Activated CD4-positive, alpha-beta T cell treated with anti-CD3 and anti-CD28 coated beads, Interleukin-2, amount 10 ng/mL, durations not matched to agents 24 days and 14 days (primary cell): ENCODE results near the gene AMMECR1. TPM values are rescaled to one million over a fixed set of nuclear protein-coding genes. Genes with fewer than 3 reads are reported as not detected.

Experiments
- DNase-seq: peaks from one replicate; pipeline ENCODE4 v3.0.0; 2022
- H3K27ac Mint-ChIP-seq: one replicate; pipeline ENCODE4 v1.8.0; 2022; ENCODE audit warnings: mild to moderate bottlenecking, mixed read lengths
- H3K27me3 Mint-ChIP-seq: one replicate; pipeline ENCODE4 v1.8.0; 2022; ENCODE audit warnings: mixed read lengths
- H3K36me3 Mint-ChIP-seq: one replicate; pipeline ENCODE4 v1.8.0; 2022; ENCODE audit warnings: low read depth, mild to moderate bottlenecking, mixed read lengths
- H3K4me1 Mint-ChIP-seq: one replicate; pipeline ENCODE4 v1.8.0; 2021; ENCODE audit warnings: mixed read lengths
- H3K4me3 Mint-ChIP-seq: one replicate; pipeline ENCODE4 v1.8.0; 2022; ENCODE audit warnings: mild to moderate bottlenecking, moderate library complexity, mixed read lengths
- H3K9me3 Mint-ChIP-seq: one replicate; pipeline ENCODE4 v1.8.0; 2021; ENCODE audit warnings: mixed read lengths
- intact Hi-C: fragments of 100-400 bp; cut with micrococcal nuclease; formaldehyde crosslinking; loops from one replicate; pipeline ENCODE4 v1.15.1; 2023
- total RNA-seq: library from RNA; stranded (reverse); gene quantifications from 2 replicates; pipeline ENCODE4 v1.2.3, GENCODE V29; 2022

The AMMECR1 gene
- total RNA-seq, 1 donor from 2014 or later = 12.2 TPM

GRCh38 chrX:110321081-110321480 is 3.2 kb upstream of the AMMECR1 start:
- Mint-ChIP-seq H3K4me1 (peaks cover 6% of the 10 kb centered on the region), H3K36me3 (no peaks in the 10 kb centered on the region), H3K4me3 (no peak overlapping the region), H3K9me3 (no peaks in the 10 kb centered on the region), H3K27me3 (peaks cover 13% of the 10 kb centered on the region), H3K27ac (no peak overlapping the region)
- no peak for DNase-seq
- intact Hi-C loops = no loop called here

DNA sequence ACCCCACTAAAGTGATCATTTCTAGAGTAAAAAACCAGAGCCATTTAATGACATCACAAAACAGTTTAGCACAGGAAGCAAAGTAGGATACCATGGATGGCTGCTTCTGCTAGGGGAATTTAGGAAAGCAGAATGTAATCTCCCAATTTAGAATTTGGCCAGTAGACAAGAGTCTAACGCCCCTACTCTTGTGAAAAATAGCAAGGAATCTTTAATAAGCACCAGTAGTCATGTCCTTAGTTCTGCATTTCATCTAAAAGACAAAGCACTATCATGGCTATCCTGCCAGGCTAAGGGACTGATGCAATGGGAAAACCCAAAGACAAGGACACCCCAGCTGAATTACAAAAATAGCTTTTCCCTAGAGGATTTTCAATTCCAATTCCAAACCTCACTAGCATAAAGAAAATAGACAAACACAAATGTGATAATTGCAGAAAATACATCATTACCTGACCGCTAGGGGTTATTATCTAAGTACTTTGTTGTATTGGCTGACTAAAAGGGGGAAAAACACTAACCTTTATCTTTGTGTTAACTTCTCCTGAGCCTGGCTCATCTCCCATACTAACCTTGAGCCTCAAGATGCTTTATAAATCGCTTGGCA is 2.6 kb upstream of the AMMECR1 start:
- Mint-ChIP-seq H3K4me3 (no peak overlapping the region), H3K27me3 (peaks cover 13% of the 10 kb centered on the region), H3K4me1 (peaks cover 8% of the 10 kb centered on the region), H3K36me3 (no peaks in the 10 kb centered on the region), H3K9me3 (no peaks in the 10 kb centered on the region), H3K27ac (no peak overlapping the region)
- DNase-seq = no peak
- intact Hi-C loops = no loop called here

DNA sequence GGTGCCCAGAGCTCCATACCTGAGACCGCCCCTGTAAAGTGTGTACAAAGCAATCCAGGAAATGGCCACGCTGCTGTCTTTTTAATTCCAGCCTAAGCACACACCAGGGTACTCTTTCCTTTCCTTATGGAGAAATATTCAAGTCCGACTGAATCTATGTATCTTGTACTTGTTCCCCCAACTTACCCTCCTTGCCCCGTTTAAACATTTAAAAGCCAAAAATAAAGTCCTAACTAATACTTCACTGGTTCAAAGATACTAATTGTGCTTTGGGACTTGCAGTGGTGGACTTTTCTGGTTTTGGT is 731 bp upstream of the AMMECR1 start:
- no peaks in the 10 kb centered on the region for H3K36me3 Mint-ChIP-seq
- intact Hi-C loops = loop anchor here (5.0 to 10.0 kb wide), 4 partner anchors 94 to 784 kb away; partner anchors contain the start of gene NXT2
- peak overlapping the region; percentile 97 for H3K4me3 Mint-ChIP-seq
- H3K4me1 Mint-ChIP-seq = peaks cover 13% of the 10 kb centered on the region
- H3K27ac Mint-ChIP-seq = peak overlapping the region; percentile 97
- peaks cover 10% of the 10 kb centered on the region for H3K27me3 Mint-ChIP-seq
- no peak for DNase-seq
- no peaks in the 10 kb centered on the region for H3K9me3 Mint-ChIP-seq

GRCh38 chrX:110317061-110317819 is 645 bp downstream of the AMMECR1 start:
- H3K4me3 Mint-ChIP-seq = peak overlapping the region; percentile 97
- intact Hi-C loops = loop anchor here (5.0 to 10.0 kb wide), 4 partner anchors 95 to 782 kb away; partner anchors contain the start of gene NXT2

DNA sequence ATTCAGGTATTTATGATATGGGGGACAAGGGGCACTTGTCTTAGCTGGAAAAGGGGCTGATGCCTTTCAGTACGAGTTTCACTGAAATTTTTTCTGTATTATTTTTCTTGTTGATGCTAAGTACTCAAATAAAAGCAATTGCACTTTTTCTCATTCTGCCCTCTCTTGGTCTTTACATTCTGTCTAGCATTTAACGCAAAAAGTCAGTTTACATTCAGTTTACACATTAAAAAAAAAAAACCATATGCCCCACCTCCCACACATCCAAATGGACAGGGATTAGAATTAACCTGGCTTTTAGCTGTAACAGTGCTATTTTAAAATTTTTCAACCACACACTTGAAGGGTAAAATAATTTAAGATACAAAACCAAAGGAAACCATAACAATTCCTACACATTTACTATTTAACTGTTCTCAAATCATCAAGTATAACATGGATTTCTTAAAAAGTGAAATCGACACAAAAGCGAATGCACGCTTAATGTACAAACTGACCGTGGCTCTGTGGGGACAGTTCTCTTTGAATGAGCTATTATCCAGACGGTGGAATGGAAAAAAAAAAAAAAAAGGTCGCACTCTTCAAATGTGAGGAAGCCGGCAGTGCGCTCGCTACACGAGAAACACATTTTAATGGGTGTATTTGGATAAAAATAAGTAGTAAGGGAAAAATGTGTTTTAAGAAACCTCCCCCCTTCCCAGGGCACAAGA is 1.4 kb downstream of the AMMECR1 start:
- H3K27me3 Mint-ChIP-seq = peaks cover 2% of the 10 kb centered on the region
- intact Hi-C loops = loop anchor here (5.0 to 10.0 kb wide), 4 partner anchors 96 to 782 kb away; partner anchors contain the start of gene NXT2
- no peaks in the 10 kb centered on the region for H3K36me3 Mint-ChIP-seq
- H3K27ac Mint-ChIP-seq = peak overlapping the region; percentile 88
- H3K4me3 Mint-ChIP-seq = peak overlapping the region; percentile 97
- peak; percentile 53 for DNase-seq
- peaks cover 15% of the 10 kb centered on the region for H3K4me1 Mint-ChIP-seq
- no peaks in the 10 kb centered on the region for H3K9me3 Mint-ChIP-seq

More at GRCh38 chrX:110317061-110317819, 645 bp downstream of the AMMECR1 start:
- Mint-ChIP-seq H3K36me3 (no peaks in the 10 kb centered on the region), H3K9me3 (no peaks in the 10 kb centered on the region), H3K27ac (peak overlapping the region; percentile 88), H3K4me1 (peaks cover 14% of the 10 kb centered on the region), H3K27me3 (peaks cover 4% of the 10 kb centered on the region)
- DNase-seq = peak; percentile 75

- peak overlapping the region; percentile 97 for H3K4me3 Mint-ChIP-seq
- H3K36me3 Mint-ChIP-seq = no peaks in the 10 kb centered on the region
- peaks cover 2% of the 10 kb centered on the region for H3K27me3 Mint-ChIP-seq
- intact Hi-C loops = loop anchor here (5.0 to 10.0 kb wide), 4 partner anchors 97 to 781 kb away; partner anchors contain the start of gene NXT2
- no peaks in the 10 kb centered on the region for H3K9me3 Mint-ChIP-seq
- peaks cover 23% of the 10 kb centered on the region for H3K4me1 Mint-ChIP-seq
- H3K27ac Mint-ChIP-seq = no peak overlapping the region
- DNase-seq = no peak
These were observed 2.3 kb downstream of the AMMECR1 start for GRCh38 chrX:110315551-110315950.

DNA sequence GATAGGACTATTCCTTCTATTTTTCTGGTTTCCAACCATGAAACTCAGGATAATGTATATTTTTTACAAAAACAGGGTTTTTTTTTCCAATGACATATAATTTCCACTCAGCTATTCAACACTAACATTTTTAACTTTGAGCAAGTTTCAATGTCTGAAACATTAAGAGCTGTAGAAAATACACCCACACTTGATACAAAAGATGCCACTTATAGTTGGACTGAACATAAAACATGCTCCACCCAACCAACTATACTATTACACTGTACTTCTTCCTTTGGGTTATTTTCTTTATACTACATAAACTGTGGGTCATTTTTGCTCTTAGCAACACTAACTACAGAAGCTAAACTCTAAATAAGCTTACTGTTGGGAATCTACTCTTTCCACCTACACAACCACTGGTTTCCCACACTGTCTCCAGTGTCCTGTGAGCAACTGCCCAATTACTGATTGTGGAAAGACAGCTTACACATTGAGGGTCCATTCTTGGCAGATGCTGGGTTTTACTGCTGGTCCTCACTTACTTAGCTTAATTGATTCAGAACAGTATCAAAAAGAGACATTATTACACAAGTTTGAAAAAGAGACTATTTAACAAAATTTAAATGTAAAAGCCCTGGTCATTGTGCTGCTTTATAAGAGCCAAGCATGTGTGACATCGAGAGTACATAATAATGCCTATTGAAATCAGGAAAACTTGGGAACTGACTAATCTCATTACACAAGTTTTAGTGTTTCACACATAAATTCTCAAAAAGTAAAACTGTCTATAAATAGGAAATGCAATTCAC is 6.3 kb downstream of the AMMECR1 start:
- intact Hi-C loops = loop anchor here (5.0 to 10.0 kb wide), 4 partner anchors 84 to 777 kb away; partner anchors contain the start of genes ACSL4 and NXT2

GRCh38 chrX:110310896-110311295 is 7.0 kb downstream of the AMMECR1 start:
- DNase-seq = peak; percentile 75
- Mint-ChIP-seq H3K27ac (peak overlapping the region; percentile 78), H3K9me3 (no peaks in the 10 kb centered on the region), H3K4me3 (peak overlapping the region; percentile 73), H3K4me1 (peaks cover 35% of the 10 kb centered on the region), H3K36me3 (peaks cover 4% of the 10 kb centered on the region), H3K27me3 (no peaks in the 10 kb centered on the region)
- intact Hi-C loops = loop anchor here (5.0 to 10.0 kb wide), 4 partner anchors 84 to 776 kb away; partner anchors contain the start of genes ACSL4 and NXT2

More for the DNA sequence above, 6.3 kb downstream of the AMMECR1 start:
- H3K27ac Mint-ChIP-seq = peak overlapping the region; percentile 78
- DNase-seq = no peak
- H3K4me1 Mint-ChIP-seq = peaks cover 35% of the 10 kb centered on the region
- no peaks in the 10 kb centered on the region for H3K27me3 Mint-ChIP-seq
- H3K9me3 Mint-ChIP-seq = no peaks in the 10 kb centered on the region
- peaks cover 4% of the 10 kb centered on the region for H3K36me3 Mint-ChIP-seq
- peak overlapping the region; percentile 73 for H3K4me3 Mint-ChIP-seq

GRCh38 chrX:110310000-110310790 is 7.7 kb downstream of the AMMECR1 start:
- Mint-ChIP-seq H3K27me3 (no peaks in the 10 kb centered on the region), H3K9me3 (no peaks in the 10 kb centered on the region), H3K27ac (no peak overlapping the region), H3K36me3 (peaks cover 4% of the 10 kb centered on the region), H3K4me3 (peak overlapping the region; percentile 73), H3K4me1 (peaks cover 30% of the 10 kb centered on the region)
- no peak for DNase-seq
- intact Hi-C loops = loop anchor here (5.0 to 10.0 kb wide), 4 partner anchors 83 to 775 kb away; partner anchors contain the start of genes ACSL4 and NXT2

DNA sequence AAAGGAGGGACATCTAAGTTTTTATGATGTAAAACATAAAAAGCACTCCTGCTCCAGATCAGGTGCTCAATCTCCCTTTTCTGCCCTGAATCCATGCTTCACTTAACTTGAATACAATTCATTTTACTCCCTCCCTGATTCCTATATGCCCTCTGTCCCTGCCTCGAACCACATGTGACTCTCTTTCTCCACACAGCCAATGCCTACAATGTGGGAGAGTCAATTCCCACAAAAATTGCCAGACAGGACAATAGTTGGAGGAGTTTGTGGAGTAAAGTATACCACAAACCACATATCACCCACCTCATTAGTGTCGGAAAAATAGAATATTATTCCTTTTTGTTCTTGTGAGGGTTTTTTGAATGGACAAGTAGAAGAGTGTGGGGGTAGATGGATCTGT is 9.7 kb downstream of the AMMECR1 start:
- no peaks in the 10 kb centered on the region for H3K9me3 Mint-ChIP-seq
- no peaks in the 10 kb centered on the region for H3K27me3 Mint-ChIP-seq
- intact Hi-C loops = no loop called here
- peaks cover 6% of the 10 kb centered on the region for H3K36me3 Mint-ChIP-seq
- no peak for DNase-seq
- H3K4me1 Mint-ChIP-seq = peaks cover 31% of the 10 kb centered on the region
- peak overlapping the region; percentile 10 for H3K27ac Mint-ChIP-seq
- H3K4me3 Mint-ChIP-seq = no peak overlapping the region

- no peak for DNase-seq
- Mint-ChIP-seq H3K27me3 (no peaks in the 10 kb centered on the region), H3K36me3 (peaks cover 10% of the 10 kb centered on the region), H3K4me1 (peaks cover 14% of the 10 kb centered on the region), H3K27ac (no peak overlapping the region), H3K4me3 (no peak overlapping the region), H3K9me3 (no peaks in the 10 kb centered on the region)
- intact Hi-C loops = no loop called here
These were observed 13.0 kb downstream of the AMMECR1 start for GRCh38 chrX:110304884-110305283.

DNA sequence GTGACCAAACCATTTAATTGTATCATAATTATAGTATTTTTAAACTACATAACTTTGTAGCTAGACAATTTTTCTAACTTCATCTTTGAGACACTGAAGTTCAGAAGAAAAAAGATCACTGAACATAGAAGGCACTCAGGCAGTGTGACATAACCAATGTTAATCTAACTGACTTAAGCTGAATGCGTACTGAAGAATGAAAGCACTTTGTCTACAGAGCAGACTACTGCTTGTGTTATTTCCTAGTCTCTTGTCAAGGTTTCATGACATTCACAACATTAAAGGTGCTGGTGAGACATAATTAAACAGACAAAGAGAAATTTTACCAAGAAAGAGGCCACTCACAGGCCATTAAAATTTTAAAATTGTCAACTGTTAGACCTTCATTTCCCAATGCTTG is 13.5 kb downstream of the AMMECR1 start:
- H3K4me1 Mint-ChIP-seq = peaks cover 10% of the 10 kb centered on the region
- no peaks in the 10 kb centered on the region for H3K9me3 Mint-ChIP-seq
- H3K27me3 Mint-ChIP-seq = no peaks in the 10 kb centered on the region
- DNase-seq = no peak
- H3K27ac Mint-ChIP-seq = no peak overlapping the region
- peaks cover 12% of the 10 kb centered on the region for H3K36me3 Mint-ChIP-seq
- intact Hi-C loops = no loop called here
- H3K4me3 Mint-ChIP-seq = no peak overlapping the region
